A204.1 (cell line): ENCODE results near the gene TRAF1.

Experiments used
- FAIRE-seq: peaks from 2 replicates; lab custom pipeline; 2012; peaks lifted over from hg19 to GRCh38; lab: Jason Lieb, UNC

TRAF1 gene

DNA sequence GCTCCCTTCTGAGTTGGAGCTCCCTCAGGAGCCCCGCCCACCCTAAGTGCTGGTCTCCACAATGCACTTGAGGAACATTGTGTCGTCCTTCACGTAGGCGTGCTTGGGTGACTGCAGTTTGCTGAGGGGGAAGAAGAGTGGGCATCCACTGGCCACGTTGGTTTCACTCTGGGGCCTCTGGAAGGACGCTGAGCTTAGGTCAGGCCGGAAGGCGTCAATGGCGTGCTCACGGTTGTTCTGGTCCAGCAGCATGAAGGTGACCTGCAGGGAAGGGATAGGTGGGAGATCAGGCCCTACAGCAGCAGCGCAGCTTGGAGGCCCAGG, 21.7 kb downstream of the TRAF1 start:
- no peak for FAIRE-seq

DNA sequence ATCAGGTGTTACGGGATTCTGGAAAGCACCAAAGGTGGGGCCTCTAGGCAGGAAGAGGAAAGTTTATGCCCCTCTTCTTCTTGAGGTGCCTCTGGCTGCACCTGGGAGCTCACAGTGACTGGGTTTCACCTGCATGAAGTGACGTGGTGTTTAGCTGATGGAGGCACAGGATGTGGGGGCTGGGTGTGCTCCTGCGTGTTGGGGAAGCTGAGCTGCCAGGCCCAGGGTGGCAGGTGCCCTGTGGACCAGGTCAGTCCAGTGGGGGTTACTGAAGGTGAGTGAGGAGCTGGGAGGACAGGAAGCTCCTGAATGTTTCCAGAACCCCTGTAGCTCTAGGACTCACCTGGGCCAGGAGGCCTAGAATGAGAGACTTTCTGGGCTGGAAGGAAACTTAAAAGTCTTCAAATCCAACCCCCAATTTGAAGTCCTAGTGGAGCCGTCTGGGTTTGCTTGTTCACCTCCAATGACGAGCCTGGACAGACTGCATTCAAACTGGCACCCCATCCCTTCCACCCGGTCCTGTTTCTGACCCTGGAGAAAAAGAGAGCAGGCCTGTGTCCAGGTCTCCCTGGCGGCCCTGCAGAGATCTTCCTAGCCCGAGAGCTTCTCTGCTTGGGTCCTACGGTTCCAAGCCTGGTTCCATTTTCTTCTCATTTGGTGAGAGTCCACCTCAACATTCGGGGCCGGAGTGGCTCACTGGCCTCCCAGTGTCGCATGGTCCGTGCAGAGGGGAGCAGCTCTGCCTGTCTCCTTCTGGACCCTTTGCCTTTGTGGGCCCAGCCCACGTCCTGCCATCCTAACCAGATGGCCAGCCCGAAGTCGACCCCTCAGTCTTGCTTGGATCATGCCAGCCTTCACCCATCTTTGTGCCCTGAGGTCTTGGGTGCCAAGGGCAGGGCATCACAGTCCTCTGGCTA, 22.3 kb downstream of the TRAF1 start:
- no peak for FAIRE-seq

GRCh38 chr9:120902569-120903535, 23.7 kb downstream of the TRAF1 start:
- FAIRE-seq = no peak

- no peak for FAIRE-seq
Observed at GRCh38 chr9:120901755-120902568, 24.6 kb downstream of the TRAF1 start.

- FAIRE-seq = no peak
Observed at GRCh38 chr9:120900824-120901223, 25.8 kb downstream of the TRAF1 start.

DNA sequence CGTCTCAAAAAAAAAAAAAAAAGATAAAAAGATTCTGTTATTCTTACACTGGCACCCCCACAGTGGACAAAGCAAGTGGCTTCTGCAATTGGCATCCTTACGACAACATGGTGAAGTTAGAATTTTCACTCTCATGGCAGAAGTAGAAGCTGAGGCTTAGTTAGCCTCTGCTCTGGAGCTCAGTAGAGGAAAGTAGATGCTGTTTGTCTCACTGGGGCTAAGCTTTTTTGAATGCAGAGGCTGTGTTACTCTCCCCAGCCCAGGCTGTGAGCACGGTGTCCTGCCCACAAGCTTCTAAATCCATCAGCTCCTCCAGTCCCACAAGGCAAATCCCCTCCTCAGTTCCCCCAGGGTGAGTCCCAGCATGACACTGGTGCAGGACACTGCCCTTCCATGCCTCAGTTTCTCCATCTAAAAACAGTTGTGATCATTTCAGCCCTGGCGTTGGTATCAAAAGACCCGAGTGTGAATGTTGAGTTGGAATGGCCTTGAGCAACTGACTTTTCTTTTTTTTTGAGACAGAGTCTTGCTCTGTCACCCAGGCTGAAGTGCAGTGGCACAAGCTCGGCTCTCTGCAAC, 27.0 kb downstream of the TRAF1 start:
- FAIRE-seq = no peak

- FAIRE-seq = no peak
Observed at GRCh38 chr9:120898396-120898795, 28.2 kb downstream of the TRAF1 start.

DNA sequence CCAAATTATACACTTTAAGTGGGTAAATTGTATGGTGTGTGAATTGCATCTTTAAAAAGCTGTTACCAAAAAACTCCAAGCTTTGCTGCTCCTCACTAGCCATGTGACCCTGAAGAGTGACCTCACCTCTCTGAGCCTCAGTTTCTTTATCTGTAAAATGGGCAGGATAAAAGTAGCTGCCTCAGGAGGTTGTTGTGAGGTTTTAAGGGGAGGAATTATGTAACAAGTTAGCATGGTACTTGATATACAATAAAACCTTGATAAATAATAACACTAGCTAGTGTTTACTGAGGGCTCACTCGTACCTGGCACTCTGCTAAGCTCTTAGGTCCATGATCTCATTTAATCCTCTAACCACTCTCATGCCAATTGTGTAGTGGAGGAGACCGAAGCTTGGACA, 30.6 kb downstream of the TRAF1 start:
- FAIRE-seq = no peak

DNA sequence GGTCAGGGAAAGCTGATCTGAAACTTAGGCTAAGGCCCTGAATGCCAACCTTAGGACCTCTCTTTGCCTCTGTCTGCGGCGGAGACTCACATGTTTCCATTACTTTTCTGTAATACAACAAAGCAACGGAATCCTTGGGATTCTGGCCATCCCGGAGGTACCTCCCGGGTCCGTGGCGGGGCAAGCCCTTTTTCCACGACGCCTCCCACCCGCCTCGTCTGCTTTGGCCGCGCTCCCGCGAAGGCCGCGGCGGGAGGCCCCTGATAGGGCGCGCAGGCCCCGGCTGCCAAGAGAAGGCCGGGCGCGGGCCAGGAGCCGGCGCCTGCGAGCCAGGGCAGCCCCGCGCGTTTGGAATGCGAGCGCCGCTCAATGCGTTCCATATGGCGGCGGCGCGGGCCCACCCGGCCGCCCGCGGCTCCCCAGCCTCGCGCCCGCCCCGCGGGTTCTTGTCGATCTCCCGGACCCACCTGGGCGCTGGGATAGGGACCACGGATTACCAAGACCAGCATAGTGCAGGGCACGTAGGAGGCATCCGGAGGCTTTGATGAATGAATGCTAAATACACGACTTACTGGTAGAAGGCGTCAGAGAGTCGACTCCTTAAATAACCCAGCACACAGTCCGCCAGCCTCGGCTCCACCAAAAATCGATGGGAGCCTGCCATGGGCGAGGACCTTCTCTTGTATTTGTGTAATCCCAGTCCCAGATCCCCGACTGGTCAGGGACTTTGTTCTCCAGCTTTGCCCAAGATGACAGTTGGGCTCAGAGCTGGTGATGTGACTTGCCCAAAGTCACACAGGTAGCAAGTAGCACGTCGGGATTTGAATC, 32.1 kb downstream of the TRAF1 start:
- FAIRE-seq = no peak

- FAIRE-seq = no peak
Observed at GRCh38 chr9:120893611-120894307, 32.8 kb downstream of the TRAF1 start.

- no peak for FAIRE-seq
Observed at GRCh38 chr9:120892748-120893610, 33.6 kb downstream of the TRAF1 start.

DNA sequence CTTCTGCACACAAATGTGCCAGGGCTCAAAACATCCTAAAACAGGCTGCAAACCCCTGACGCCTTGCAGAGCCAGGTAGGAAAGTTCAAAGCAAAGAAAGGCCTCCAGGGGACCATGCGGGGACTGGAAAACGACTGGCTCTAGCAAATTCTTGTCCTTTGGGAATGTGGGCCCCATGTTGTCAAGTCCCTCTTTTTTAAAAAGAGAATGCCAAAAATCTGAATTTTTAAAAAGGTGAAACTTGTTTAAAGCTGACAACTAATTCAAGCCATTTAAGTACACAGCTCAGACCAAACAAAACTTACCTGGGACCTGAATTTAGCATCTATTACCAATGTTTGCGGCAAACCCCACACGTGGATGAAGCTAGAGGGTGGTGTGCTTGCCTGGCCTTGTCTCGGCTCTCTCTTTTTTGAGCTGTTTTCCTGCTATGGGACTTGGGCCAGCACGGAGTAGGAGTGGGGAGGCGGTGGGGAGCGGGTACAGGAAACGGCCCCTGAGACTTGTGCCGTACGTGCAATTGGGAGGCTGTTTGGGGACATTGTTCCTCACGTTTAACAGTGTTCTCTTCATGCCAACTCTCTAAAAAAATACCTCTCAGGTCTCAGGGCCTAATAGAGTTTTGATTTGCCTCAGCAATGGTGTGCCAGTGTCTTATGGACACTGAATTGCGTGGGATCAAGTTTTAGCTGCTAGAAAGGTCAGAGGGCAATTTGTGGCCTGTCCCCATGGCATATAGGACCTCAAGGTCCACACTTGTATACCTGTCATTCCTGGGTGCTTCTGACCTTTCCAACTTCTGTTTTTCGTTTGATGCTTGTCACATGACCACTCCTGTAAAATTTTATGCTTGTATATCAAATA, 34.5 kb downstream of the TRAF1 start:
- FAIRE-seq = no peak

DNA sequence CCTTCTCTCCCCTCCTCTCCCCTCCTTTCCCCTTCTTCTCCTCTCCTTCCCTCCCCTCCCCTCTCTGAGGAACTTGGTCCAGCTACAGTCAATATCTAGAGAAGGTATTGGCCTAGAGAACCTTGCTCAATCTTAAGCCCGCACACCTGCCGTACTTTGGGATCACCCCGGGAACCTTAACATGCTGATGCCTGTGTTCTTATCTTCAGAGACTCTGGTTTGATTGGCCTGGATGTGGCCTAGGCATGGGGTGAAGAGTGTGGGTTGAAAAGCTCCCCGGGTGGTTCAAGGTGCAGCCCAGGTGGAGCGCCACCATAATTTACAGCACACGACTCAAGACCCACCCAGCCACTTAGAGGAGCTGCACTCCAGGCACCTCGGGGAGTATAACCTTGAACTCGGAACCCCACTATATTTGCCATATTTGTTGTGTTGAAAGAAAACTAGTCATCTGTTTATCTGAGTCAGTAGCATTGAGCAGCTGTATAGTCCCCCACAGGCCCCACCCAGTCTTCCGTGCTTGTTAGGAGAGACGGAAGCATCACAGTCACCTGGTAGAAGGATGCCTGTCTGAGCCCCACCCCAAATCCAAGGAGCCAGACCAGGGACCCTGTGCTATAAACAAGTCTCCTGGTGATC, 35.2 kb downstream of the TRAF1 start:
- FAIRE-seq = no peak

DNA sequence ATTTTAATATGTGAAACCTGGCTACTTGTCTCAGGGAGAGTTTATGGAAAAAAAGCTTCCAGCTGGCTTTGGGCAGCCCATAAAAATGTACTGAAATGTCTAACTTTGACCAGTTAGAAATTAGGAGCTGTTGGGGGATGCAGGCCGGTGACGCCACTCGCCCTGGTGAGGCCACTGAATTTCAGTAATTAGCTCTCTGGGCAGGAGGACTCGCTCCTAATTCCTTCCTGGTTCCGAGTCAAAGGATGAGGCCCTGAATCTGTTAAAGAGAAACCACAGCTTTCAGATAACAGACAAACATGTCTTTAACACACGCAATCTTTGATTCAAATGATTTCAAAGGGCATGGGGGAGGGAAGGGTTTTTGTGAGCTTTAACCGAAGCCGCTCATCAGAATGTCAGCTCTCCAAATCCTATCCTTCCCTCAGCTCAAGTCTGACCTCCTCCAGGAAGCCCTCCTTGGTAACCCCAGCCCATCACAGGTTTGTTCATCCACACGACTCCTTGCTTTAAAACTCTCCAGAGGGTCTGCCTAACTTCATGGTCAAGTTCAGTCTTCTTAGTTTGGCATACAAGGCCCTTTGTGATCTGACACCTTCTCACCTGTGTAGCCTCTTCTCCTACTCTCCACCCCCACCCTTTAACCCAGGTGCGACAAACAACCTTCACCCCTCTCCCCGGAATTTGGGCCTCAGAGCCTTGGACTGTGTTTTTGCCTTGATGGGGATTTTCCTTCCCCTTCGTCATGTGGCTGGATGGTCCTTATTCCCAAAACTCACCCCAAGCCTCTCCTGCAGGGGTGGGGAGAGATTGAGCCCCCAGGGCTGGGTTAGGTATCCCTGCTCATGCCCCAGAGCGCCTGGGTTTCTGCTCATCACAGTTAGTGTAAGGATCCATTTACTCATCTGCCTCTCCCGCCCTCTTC, 36.0 kb downstream of the TRAF1 start:
- FAIRE-seq = no peak

DNA sequence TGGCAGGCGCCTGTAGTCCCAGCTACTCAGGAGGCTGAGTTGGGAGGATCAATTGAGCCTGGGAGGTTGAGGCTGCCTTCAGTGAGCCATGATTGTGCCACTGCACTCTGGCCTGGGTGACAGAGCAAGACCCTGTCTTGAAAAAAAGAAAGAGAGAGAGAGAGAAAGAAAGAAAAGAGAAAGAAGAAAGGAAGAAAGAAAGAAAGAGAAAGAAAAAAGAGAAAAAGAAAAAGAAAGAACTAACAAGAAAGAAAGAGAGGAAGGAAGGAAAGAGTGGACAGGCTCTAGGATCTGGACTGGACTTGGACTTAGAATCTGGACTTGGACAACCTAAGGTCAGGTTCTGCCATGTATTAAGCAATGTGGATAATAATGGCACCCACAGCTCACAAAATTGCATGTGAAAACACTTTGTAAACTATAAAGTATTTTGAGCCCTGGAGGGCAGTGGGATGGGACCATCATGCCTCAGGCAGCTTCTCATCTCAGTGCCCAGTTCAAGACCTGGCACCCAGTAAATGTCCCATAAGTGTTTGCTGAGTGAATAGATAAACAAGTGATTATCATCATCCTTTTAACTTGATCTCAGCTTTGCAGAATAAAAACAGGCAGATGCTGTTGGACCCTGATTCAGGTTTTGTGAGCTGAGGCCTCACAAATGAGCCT, 36.9 kb downstream of the TRAF1 start:
- FAIRE-seq = no peak

DNA sequence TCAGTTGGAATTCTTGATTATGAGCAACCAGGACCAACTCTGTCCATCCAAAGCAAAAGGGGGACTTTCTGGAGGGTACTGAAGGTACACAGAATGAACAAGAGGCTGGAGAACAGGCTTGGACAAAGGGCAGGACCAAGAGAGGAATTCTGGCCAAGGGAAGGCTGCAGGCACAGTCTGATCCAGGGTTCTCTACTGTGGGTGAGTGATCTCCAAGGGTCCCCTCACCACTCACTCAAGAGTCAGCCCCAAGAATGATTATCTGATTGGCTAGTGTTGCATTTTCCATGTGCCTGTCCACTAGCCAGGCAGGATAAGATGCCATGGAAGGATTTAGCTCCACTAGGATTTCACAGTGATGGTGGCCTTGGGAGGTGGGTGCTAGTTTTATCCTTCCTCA, 38.0 kb downstream of the TRAF1 start:
- no peak for FAIRE-seq
